ENCODE data around the gene RGS3.
"Not testable (repeated sequence)": the region's sequence is repeated elsewhere in the genome, so short reads cannot be mapped to it uniquely, and the experiment has no call there.

- not testable (repeated sequence) for TF ChIP-seq EZH2 (IDR thresholded peaks at IDR 0.05; ENCODE audit: borderline replicate concordance, low read depth, low read length, severe bottlenecking); CTCF (IDR thresholded peaks at IDR 0.05; ENCODE audit: extremely low read depth in 1 of 2, insufficient read depth in 1 of 2, low read depth in 1 of 2, low read length in 2 of 2); POLR2A (IDR thresholded peaks at IDR 0.05; ENCODE audit: low read depth, low read length); MYC (IDR thresholded peaks at IDR 0.05; ENCODE audit: low read depth, low read length); POLR2AphosphoS5 (IDR thresholded peaks at IDR 0.05; ENCODE audit: insufficient read depth, low read depth, low read length); MAX (IDR thresholded peaks at IDR 0.05; ENCODE audit: insufficient read depth, insufficient read length)
Measured at GRCh38 chr9:113549892-113550291, 86.4 kb downstream of the RGS3 start.
